OCI-LY1 (cell line): ENCODE results near the gene POLR3B.

ENCODE experiments used
- H2AFZ ChIP-seq: fragments of 200-600 bp; sonication (generic), shearing (Covaris generic); 2 replicates; pipeline ENCODE4 v1.6.0; 2014; ENCODE audit warnings: antibody characterized with exemption, mild to moderate bottlenecking, low read length
- H3F3A ChIP-seq: fragments of 200-600 bp; sonication (generic), shearing (Covaris generic); 2 replicates; pipeline ENCODE4 v1.6.0; 2014; ENCODE audit warnings: mild to moderate bottlenecking, antibody characterized with exemption, low read length, moderate library complexity; ENCODE audit not compliant: insufficient read depth
- H3K27ac ChIP-seq: fragments of 200-600 bp; sonication (generic); 2 replicates; pipeline ENCODE4 v1.5.1; 2014; ENCODE audit warnings: low read length, mixed run types, mild to moderate bottlenecking, low read depth; ENCODE audit not compliant: poor library complexity, severe bottlenecking
- H3K27me3 ChIP-seq: fragments of 200-600 bp; sonication (generic); 2 replicates; pipeline ENCODE4 v1.6.0; 2014; ENCODE audit warnings: antibody characterized with exemption, mild to moderate bottlenecking, low read length, moderate library complexity; ENCODE audit not compliant: insufficient read depth
- H3K36me3 ChIP-seq: fragments of 200-600 bp; sonication (generic); 2 replicates; pipeline ENCODE4 v1.6.1; 2014; ENCODE audit warnings: mild to moderate bottlenecking, antibody characterized with exemption, low read length, moderate library complexity, mixed read lengths; ENCODE audit not compliant: insufficient read depth
- H3K4me1 ChIP-seq: fragments of 200-600 bp; sonication (generic); 2 replicates; pipeline ENCODE4 v1.5.1; 2014; ENCODE audit warnings: mild to moderate bottlenecking, low read length, moderate library complexity; ENCODE audit not compliant: insufficient read depth, severe bottlenecking
- H3K4me2 ChIP-seq: fragments of 200-600 bp; sonication (generic), shearing (Covaris generic); 2 replicates; pipeline ENCODE4 v1.6.1; 2014; ENCODE audit warnings: low read length
- H3K4me3 ChIP-seq: fragments of 200-600 bp; sonication (generic); 2 replicates; pipeline ENCODE4 v1.5.1; 2014; ENCODE audit warnings: low read length, low read depth, mild to moderate bottlenecking, mixed read lengths; ENCODE audit not compliant: poor library complexity, severe bottlenecking
- H3K79me2 ChIP-seq: fragments of 200-600 bp; shearing (Covaris generic); 2 replicates; pipeline ENCODE4 v1.6.1; 2016; ENCODE audit warnings: mixed run types, low read length, mixed read lengths; ENCODE audit not compliant: insufficient read depth
- H3K9ac ChIP-seq: fragments of 200-600 bp; sonication (generic), shearing (Covaris generic); 2 replicates; pipeline ENCODE4 v1.6.1; 2014; ENCODE audit warnings: mild to moderate bottlenecking, low read length, mixed read lengths
- H3K9me2 ChIP-seq: fragments of 200-600 bp; sonication (generic), shearing (Covaris generic); 2 replicates; pipeline ENCODE4 v1.6.1; 2014; ENCODE audit warnings: low read depth, mild to moderate bottlenecking, low read length, mixed read lengths
- H3K9me3 ChIP-seq: fragments of 200-600 bp; shearing (Covaris generic); 2 replicates; pipeline ENCODE4 v1.6.1; 2014; ENCODE audit warnings: low read length, mixed read lengths
- H4K20me1 ChIP-seq: fragments of 200-600 bp; sonication (generic), shearing (Covaris generic); 2 replicates; pipeline ENCODE4 v1.6.0; 2016; ENCODE audit warnings: mild to moderate bottlenecking, low read length; ENCODE audit not compliant: insufficient read depth
- EZH2 ChIP-seq: fragments of 200-600 bp; sonication (generic), shearing (Covaris generic); IDR thresholded peaks from 2 replicates; pipeline ENCODE4 v1.8.0; 2017; ENCODE audit warnings: borderline replicate concordance, mixed run types, mild to moderate bottlenecking, antibody characterized with exemption, low read length, moderate library complexity, mixed read lengths
- TF ChIP-seq, protein P1 (sequence below): fragments of 200-600 bp; sonication (generic), shearing (Covaris generic); IDR thresholded peaks from 2 replicates; pipeline ENCODE4 v1.5.1; 2017; ENCODE audit warnings: mild to moderate bottlenecking, antibody characterized with exemption, low read length, moderate library complexity, mixed read lengths

POLR3B gene

DNA sequence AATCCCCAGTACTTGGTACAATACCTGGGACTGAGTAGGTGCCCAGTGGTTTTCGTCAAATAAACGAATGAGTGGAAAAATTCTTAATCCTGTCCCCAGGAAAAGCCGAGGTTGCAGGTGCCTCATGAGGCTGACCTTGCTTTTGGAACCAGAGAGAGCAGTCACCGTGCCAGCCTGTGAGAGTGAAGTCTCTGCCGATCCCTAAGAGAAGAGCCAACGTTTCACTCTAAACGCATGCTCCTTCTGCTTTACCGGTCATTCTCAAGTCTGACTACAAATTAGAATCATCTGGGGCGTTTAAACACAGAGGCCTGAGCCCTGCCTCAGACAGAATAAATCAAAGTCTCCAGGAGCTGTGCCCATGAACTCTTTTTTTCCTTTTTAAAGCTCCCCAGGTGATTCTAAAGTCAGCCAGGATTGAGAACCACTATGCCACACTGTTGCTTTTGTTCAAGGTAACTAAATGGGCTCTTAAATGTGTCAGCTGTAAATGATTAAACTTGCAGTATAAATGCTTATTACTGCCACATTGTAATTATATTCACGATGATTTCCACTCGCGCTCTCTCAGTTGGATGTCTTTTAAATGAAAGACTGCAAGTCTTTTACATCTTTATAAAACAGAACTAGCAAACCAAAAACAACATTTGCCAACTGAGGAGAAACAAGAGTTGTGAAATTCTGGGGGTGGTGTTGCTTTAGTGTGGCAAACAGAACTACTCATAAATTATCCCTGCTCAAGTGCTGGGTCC is 28.1 kb upstream of the POLR3B start:
- no peak overlapping the region for H2AFZ ChIP-seq
- no peaks in the 10 kb centered on the region for H3K27me3 ChIP-seq
- no peak overlapping the region for H3K4me2 ChIP-seq
- no peak overlapping the region for H3K27ac ChIP-seq
- TF ChIP-seq, protein P1, sequence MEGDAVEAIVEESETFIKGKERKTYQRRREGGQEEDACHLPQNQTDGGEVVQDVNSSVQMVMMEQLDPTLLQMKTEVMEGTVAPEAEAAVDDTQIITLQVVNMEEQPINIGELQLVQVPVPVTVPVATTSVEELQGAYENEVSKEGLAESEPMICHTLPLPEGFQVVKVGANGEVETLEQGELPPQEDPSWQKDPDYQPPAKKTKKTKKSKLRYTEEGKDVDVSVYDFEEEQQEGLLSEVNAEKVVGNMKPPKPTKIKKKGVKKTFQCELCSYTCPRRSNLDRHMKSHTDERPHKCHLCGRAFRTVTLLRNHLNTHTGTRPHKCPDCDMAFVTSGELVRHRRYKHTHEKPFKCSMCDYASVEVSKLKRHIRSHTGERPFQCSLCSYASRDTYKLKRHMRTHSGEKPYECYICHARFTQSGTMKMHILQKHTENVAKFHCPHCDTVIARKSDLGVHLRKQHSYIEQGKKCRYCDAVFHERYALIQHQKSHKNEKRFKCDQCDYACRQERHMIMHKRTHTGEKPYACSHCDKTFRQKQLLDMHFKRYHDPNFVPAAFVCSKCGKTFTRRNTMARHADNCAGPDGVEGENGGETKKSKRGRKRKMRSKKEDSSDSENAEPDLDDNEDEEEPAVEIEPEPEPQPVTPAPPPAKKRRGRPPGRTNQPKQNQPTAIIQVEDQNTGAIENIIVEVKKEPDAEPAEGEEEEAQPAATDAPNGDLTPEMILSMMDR: no peak
- no peak for TF ChIP-seq EZH2
- H4K20me1 ChIP-seq: no peaks in the 10 kb centered on the region
- no peaks in the 10 kb centered on the region for H3K9me2 ChIP-seq
- peaks cover 24% of the 10 kb centered on the region for H3K36me3 ChIP-seq
- H3K4me1 ChIP-seq: no peaks in the 10 kb centered on the region
- no peaks in the 10 kb centered on the region for H3K9me3 ChIP-seq
- no peaks in the 10 kb centered on the region for H3K79me2 ChIP-seq
- no peak overlapping the region for H3K9ac ChIP-seq
- H3K4me3 ChIP-seq: no peak overlapping the region
- H3F3A ChIP-seq: no peaks in the 10 kb centered on the region

GRCh38 chr12:106331599-106331998 is 25.9 kb upstream of the POLR3B start:
- Histone ChIP-seq H3K4me1 (no peaks in the 10 kb centered on the region), H3K36me3 (peaks cover 14% of the 10 kb centered on the region), H3K9ac (no peak overlapping the region), H3K9me2 (no peaks in the 10 kb centered on the region), H3K9me3 (no peaks in the 10 kb centered on the region), H4K20me1 (no peaks in the 10 kb centered on the region), H3K27me3 (no peaks in the 10 kb centered on the region), H3K27ac (no peak overlapping the region), H3K79me2 (no peaks in the 10 kb centered on the region), H3F3A (no peaks in the 10 kb centered on the region), H2AFZ (no peak overlapping the region), H3K4me2 (no peak overlapping the region), H3K4me3 (no peak overlapping the region)
- TF ChIP-seq EZH2: no peak
- TF ChIP-seq, protein P1: no peak

GRCh38 chr12:106332536-106332935 is 25.0 kb upstream of the POLR3B start:
- Histone ChIP-seq H3K4me1 (no peaks in the 10 kb centered on the region), H3K4me3 (no peak overlapping the region), H3K27ac (no peak overlapping the region), H3K27me3 (no peaks in the 10 kb centered on the region), H2AFZ (no peak overlapping the region), H3K36me3 (peaks cover 14% of the 10 kb centered on the region), H3K4me2 (no peak overlapping the region), H3K79me2 (no peaks in the 10 kb centered on the region), H3K9me2 (no peaks in the 10 kb centered on the region), H3F3A (no peaks in the 10 kb centered on the region), H3K9me3 (no peaks in the 10 kb centered on the region), H3K9ac (no peak overlapping the region), H4K20me1 (no peaks in the 10 kb centered on the region)
- TF ChIP-seq, protein P1: no peak
- TF ChIP-seq EZH2: no peak
